Measurements from ENCODE around the gene CFAP45. TPM values are rescaled to one million over a fixed set of nuclear protein-coding genes. Genes with fewer than 3 reads are reported as not detected.

The CFAP45 gene
- polyA plus RNA-seq, 1 donor, result 0.20 TPM

DNA sequence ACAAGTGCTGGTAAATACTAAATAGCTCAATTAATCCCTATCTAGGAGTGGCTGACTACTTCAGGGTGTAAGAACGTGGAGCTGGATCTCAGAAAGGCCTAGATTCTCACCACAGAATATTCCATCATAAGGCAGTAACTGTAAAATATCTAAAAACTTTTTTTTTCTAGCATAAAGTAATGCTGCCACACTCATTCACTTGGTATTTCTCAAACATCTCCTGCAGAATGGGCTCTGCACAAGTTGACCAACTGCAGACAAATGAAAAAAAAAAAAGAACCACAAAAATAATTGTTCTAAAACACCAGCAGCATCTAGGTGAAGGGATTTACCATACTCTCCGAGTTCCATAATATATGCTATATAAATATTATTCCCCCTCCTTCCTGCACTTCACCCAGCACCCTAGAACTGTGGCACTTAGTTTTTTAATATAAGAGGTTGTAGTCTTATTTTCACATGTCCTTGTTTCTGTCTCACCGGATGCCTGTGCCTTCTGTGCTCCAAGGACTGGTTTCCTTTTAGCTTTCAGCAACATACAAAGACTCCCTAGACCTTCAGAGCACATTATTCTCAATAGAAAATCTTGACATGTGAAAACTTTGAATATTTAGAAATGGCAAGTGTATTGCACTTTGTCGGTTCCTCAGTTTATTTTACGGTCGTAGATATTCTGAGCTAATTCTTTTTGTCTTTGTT lies 46.4 kb downstream of the CFAP45 start:
- DNase-seq (ENCODE audit: low read depth), result no peak

DNA sequence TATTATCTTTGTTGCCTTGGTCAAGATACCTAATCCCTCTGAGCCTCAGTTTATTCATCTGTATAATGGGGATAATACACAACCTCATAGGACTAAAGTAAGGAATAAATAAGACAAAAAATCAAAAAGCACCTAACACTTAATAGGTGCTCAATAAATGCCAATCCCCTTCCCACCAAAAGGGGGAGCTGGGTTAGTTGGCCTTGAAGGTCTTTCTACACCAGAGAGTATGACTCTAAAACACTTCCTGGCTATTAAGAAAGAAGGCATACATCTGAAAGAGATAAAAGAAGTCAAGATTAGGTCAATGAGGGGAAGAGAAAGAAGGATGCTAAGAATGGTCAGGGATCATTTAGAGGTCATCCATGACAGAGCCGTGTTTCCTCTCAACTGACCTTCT lies 48.6 kb downstream of the CFAP45 start:
- no peak for DNase-seq (ENCODE audit: low read depth)

DNA sequence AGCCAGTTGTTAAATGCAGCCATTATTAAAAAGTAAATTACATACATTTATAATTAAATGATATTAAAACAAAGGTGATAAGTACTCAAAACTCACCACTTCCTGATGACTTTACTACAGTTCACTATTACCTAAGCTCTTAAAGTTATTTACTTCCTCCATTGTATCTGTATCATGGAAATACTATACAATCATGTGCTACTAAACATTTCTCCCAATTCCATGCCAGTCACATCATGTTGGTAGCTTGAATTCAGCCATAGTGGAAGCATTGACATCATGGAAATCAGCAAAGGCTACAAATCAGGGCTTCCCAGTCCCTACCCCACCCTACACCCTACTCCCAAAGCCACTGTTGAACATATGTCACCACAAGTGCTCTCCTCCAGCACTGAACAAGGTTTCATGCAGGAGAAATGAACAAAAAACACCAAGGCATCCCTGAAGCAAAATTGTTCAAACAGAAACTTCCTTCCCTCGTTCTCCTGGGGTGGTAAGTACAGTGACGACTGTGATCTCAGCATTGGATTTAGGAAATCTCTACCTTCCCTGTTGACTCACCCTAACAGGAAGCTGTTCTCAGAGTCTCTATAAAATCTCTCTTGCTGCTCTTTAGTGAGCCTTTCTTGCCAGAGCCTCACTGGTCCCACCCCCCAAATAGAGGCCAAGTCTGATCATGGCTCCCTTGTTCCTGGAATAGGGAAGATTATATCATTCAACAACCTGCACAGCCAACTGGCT lies 50.2 kb downstream of the CFAP45 start:
- DNase-seq (ENCODE audit: low read depth), result no peak

DNA sequence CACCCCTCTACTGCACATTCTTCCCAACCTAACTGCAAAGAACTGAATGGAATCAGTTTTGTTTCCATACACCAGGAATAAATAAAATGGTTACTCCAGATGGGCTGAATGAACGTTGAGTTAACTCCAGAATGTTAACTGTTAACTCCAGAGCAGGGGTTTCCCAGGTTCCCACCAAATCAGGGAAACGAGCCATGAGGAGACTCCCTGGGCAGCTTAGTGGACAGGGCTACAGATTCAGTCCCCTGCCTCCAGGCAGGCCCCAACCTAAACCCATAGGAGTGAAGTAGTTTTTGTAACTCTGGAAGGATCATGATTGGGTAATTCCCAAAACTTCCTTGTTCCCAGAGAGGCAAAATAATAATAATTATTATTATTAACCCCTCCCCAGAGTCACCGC lies 51.6 kb downstream of the CFAP45 start:
- DNase-seq (ENCODE audit: low read depth), result no peak

DNA sequence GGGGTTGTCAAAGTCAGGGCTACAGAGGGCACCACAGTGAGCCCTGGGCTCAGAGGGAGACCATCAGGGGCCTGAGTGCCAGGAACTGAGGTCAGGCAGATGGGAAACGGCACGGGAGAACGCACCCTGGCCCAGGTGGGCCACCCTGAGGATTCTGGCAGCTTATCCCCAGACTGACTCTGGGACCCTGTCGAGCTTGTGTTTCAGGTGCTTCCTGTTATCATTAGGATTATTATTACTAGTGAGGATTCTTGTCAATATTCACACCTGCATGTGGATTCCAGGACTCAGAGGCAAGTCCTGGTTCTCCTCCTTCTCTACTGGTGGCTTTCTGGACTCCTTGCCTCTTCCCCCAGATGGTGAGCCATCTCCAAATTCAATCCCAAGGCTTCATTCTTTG lies 52.7 kb downstream of the CFAP45 start:
- no peak for DNase-seq (ENCODE audit: low read depth)

DNA sequence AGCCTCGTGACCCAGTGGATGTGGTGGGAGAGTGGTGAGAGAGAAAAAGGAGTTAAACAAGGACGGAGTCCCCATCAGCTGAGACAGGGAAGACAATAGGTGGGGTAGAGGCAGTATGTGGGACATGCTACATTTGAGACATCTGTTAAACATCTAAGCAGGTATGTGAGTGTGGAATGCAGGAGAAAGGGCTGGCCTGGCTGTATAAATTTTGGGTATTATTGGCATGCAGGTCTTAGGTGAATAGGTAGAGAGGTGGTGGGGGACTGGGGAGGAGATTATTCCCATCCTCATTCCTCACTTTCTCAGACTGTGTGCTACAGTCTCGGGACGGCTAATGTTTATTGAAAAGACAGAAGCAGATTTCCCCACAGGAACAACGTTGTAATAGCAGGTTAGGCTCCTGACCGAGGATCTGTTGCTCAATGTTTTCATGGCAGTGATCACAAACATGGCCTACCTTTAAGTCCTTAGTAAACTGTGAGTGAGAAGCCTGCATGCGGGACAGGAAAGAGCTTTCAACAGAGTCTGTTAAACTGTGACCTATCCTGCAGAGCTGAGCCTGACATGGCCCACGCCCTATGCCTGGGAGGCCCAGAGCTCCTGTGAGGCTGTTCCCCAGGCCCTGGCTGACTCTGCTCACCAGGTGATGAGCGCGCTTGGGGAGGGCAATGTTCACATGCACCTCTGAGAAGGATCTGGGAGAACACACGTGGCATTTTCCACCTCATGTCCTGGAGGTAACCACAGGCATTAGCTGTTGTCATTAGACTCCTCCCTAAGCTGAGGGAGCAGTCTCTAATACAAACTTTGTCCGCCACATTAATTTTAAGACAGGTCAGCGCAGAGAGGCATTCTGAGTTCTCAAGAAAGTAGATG lies 54.0 kb downstream of the CFAP45 start:
- no peak for DNase-seq (ENCODE audit: low read depth)

DNA sequence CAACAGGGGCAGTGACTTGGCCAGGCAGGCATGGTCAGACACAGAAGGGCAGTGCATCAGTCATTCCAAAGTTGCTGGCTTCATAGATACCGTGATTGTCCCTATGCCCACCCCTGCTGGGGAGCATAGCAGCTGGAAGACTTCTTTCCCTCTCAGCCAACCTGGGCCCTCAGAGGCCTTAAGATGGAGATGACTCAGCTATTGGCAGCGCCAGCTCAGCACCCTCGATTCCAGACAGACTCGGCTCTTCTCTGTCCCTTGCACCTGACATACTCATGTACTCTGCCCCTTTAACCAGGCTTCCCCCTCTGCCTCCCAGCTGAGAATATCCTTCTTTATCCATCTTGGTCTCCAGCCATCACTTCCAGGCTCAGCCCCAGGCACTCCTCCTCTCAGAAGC lies 56.5 kb downstream of the CFAP45 start:
- DNase-seq (ENCODE audit: low read depth), result no peak

DNA sequence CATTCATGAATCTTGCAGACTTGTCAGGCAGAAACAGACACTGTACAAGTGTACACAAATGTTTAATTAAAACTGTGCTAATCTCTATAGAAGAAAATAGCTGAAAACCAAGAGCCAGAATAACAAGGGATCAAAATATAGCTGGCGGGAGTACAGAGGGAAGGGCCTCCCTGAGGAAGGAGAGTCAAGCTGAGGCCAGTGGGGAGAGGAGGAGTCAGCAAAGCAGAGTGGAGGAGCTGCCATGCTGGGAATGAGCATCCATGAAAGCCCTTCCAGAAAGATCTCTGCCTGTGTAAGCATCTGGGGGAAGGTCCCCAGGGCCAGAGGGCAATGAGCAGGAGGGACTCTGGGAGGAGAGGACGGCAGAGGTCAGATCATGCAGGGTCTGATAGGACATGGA lies 58.2 kb downstream of the CFAP45 start:
- no peak for DNase-seq (ENCODE audit: low read depth)

DNA sequence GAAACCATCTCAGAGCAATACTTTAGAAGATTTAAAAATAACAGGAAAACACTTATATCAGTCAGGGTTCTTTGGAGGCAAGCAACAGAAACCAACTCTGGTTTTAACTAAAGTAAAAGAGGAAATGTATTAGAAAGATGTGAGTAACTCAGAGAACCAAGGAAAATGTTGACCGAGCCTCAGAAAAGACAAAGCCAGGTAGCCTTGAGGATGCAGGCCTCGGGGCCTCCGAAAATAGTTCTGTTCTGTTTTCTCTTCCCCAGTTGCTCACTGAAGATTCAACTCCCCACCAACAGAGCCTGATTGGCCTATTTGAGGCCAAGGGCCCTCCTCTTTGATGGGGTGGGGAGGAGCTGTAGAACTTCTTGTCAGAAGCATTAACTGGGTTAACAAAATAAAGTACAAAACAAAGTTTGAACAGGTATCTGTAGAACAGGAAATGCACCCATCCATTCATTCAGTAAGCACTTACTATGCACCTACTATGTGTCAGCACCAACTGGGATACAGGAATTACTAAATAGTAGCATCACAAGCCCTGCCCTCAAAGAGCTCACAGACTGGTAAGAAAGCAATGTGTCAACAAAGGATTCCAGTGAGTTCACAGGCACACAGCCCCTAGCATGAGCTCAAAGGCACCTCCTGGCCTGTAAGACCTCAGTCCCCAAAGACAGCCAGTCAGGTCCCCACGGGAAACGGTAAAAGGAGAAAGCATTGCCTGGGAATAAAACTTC lies 60.7 kb downstream of the CFAP45 start:
- DNase-seq (ENCODE audit: low read depth), result no peak

DNA sequence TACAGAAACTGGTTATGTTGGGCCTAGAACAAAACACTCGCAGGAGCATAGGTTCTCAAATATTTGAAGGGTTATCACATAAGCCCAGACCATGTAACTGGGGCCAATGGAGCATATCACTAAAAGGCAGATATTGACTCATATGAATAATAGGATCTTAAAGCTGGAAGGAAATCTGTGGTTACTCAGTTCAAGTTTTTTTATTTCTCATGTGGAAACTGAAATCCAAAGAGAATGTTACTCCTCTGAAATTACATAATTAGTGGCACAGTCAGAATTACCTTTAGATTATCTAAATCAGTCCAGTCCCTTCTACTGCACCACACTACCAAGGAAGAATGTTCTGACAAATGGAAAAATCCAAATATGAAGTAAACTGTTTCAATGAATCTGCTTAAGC lies 61.2 kb downstream of the CFAP45 start:
- no peak for DNase-seq (ENCODE audit: low read depth)

DNA sequence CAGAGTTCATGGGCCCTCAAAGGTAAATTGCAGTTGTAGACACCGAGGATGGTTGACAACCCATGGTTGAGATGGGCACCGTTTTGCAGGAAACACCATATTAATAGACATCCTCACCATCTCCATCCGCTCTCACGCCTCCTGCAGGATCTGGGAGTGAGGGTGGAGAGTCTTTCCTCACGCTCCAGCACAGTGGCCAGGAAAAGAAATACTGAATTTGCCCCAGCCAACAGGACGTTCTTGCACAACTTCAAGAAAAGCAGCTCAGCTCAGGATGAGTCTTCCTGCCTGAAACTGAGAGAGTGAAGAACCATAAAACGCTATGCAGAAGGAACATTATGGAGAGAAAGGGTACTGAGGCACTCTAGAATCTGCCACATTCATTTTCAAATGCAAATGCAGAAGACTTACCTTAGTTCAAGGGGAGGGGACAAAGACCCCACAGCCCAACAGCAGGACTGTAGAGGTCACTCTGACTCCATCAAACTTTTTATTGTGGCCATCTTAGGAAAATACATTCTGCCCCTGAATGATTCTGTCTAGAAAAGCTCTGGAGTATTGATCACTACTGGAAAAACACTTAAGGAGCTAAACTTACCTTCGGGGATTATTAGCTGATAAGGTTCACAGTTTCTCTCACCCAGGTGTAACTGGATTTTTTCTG lies 64.0 kb downstream of the CFAP45 start:
- DNase-seq (ENCODE audit: low read depth), result no peak

DNA sequence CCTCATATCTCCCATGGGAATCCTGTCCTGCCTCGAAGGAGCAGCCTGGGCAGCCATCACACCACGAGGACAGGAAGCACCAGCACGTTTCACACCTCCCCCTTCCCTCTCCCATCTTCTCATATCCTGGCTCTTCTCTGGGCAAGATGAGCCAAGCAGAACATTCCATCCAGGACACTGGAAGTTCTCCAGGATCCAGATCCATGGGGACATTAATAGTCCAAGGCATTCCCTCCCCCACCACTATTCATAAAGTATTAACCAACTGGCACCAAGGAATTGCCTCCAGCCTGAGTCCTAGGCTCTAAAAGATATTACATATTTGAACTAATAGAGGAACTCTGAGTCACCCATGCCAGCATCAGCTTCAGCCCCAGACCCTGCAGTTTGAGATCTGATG lies 64.6 kb downstream of the CFAP45 start:
- DNase-seq (ENCODE audit: low read depth), result no peak

DNA sequence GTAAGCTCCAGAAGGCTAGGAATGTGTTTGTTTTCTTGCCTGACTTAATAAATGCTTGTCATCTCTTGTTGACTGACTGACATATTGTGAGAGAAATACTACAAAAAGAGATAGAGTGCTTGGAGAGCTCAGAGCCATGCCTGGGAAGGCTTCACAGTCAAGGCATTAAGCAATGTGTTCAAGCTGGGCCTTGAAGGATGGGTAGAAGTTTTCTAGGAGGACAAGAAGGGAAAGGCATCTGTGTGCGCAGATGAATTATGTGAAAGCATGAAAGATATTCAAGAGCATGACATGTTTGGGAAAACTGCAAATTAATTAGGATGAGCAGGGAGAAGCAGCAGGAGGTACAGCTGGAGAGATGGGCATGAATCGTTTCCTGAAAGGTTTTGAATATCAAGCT lies 67.7 kb downstream of the CFAP45 start:
- no peak for DNase-seq (ENCODE audit: low read depth)

DNA sequence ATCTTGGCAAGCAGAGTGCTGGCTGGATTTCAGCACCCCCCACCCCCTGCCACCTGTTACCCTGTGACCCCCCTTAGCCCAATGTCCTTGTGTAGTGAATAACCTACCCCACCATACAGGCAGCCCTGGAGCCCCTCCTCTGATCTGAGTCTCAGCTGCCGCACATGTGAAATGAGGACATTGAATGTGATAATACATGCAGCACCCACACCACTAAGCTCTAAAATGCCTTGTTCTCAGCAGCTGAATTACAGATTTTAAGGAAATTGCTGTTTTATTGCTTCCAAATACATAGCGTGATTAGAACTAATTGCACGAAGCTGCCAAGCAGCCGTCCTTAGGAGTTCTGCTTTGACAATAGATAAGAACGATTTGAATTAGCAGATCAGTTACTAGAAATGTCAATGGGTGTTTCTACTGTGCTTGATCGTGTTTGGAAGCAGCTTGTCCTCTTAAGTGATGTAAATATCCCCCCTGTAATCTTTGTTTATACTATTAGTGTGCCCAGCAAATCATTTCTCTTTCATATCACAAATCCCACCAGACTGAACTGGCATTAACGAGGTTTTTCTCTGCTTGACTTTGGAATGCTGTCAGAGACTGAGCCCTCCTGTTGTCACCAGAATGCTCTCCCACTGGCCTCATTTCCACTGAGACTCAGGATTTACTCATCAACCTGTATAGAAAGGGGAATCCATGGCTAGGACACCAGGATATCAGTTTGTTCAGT lies 68.4 kb downstream of the CFAP45 start:
- no peak for DNase-seq (ENCODE audit: low read depth)

DNA sequence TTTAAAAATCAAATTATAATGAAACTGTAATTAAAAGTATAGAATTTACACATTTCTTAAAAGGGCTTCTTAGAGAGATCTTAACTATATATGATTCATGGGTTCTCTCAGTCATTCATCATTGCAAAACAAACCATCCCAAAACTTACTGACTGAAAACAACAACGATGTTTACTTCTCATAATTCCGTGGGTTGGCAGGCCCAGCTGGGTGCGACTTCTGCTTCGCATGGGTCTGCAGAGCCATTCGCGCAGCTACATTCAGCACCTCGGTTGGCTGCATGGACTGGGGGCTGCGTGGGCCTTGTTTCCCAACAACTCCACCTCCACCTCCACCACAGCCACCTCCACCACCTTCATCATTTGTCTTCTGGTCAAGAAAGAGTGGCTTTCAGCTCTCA lies 69.2 kb downstream of the CFAP45 start:
- DNase-seq (ENCODE audit: low read depth), result no peak

DNA sequence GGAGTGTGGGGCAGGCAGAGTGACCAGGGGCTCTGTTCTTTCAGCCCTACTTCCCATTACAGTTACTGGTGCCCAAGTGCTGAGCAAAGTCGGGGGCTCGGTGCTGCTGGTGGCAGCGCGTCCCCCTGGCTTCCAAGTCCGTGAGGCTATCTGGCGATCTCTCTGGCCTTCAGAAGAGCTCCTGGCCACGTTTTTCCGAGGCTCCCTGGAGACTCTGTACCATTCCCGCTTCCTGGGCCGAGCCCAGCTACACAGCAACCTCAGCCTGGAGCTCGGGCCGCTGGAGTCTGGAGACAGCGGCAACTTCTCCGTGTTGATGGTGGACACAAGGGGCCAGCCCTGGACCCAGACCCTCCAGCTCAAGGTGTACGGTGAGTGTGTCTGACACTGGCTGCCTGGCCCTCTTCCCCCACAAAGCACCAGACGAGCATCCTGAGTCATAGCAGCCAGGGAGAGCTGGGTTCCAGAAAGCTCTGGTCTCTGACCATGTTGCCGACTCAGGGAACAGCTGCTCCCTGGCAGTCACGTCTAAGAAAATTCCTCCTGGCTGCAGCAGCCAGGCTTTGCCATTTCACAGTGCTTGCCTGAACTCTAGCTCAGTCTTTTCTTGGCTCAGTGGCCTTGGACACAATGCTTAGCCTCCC lies 70.0 kb downstream of the CFAP45 start:
- no peak for DNase-seq (ENCODE audit: low read depth)

DNA sequence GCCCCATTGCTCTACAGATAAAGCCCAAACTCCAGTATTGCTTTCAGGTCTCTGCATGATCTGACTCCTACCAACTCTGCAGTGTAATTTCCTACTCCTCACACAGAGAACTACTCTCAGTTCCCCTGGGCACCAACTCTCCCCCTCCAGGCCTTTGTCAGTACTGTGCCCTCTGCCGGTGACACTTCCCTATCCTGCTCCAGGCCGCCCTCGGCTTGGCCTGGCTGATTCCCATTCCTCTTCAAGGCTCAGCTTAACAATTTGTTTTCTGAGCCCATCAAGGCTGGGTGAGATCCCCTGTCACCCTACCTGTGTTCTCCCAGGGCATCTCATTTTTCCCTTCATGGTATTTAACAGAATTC lies 70.7 kb downstream of the CFAP45 start:
- DNase-seq (ENCODE audit: low read depth), result no peak

DNA sequence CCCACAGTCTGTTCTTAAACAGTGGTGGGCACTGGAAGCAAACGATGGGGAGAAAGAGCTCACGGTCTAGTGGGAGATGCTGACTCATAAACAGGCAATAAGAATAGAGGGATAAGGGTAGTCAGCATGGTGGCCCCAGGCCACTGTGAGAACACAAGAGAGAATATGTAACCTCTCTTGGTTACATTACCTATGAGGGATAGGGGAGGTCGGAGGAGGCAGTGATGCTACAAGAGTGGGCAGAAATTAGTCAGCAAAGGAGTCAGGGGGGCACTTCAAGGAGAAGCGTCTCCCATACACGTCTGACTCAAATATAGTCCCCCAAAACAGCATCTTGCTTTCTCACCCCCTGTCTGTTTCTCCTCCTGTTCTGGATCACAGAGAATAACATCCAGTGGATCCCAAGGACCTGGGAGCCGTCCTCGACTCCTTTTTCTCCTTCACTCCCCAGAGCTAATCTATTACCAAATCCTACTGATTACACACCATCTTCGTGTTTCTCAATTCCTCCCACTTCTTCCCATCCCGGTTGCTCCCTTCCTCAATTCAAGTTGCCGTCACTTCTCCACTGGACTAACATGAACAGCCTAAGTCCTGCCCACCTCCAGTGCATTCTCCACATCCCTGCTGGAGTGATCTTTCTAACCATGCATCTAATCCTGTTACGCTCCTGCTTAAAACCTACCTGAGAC lies 71.2 kb downstream of the CFAP45 start:
- no peak for DNase-seq (ENCODE audit: low read depth)

DNA sequence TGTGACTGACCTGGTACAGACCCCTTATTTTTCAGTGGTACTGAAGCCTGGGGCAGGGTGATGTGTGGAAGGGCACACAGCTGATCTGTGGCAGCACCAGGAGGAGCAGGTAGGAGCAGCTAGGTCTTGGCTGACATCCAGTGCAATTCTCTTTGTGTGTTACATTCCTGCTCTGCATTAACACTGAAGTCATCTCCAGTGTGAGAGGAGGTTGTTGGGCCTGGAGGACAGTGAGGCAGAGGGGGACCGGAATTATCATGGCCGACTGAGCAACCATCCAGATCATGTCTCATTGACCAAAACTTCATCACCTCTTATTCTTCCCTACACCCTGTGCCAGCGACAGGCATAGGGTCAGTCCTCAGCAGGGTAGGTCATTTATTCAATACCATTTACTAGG lies 71.8 kb downstream of the CFAP45 start:
- DNase-seq (ENCODE audit: low read depth), result no peak

DNA sequence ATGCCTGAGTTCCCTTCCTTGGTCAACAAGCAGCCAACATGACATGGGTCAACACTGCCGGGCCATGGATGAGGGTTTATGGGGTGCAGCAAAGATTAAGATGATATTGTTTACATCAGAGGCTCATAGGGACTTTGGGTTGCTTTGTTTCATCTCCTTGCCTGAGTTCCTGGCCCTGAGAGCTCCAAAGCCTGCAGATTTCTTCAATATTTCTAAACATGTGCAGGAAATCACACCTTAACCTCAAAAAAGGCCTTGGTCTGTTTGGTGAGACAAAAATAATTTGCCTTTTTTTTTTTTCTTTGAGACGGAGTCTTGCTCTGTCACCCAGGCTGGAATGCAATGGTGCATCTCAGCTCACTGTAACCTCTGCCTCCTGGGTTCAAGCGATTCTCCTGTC lies 72.4 kb downstream of the CFAP45 start:
- DNase-seq (ENCODE audit: low read depth), result no peak

All from forelimb muscle (tissue), 1 donor.